Activated CD8-positive, alpha-beta memory T cell treated with anti-CD3 and anti-CD28 coated beads, Interleukin-2, amount 50 U/mL, for 48 hours (primary cell): ENCODE data around the gene ABR.
"Not testable (repeated sequence)": the region's sequence is repeated elsewhere in the genome, so short reads cannot be mapped to it uniquely, and the experiment has no call there.

Source experiments
- DNase-seq: peaks from one replicate; pipeline ENCODE4 v3.0.0-alpha.2; 2020

The ABR gene

DNA sequence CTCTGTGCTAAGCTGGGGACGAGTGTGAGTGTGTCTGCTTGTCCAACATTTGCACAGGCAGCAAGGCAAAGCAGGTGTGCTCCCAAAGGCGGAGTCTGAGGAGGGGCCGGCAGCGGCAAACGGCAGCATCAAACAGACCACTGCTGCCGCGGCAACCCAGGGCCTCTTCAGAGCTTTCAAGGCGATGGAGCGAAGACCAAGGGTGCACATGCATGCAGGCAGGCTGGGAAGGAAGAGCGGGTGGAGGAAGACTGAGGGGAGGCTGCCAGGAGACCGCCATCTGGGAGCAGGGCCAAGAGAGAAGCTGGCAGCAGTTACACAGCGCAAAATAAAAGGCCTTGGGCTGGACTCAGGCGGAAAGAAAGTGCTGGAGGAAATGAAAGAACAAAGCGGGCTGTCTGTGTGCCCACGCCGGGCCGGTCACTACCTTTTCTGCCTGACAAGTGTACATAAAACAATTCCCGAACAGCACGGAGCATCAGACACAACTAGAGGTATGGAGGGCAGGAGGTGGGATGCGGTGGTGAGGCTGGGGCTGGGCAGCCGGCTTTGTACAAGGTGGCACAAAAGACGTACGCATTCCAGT lies 174.3 kb downstream of the ABR start:
- DNase-seq = no peak

DNA sequence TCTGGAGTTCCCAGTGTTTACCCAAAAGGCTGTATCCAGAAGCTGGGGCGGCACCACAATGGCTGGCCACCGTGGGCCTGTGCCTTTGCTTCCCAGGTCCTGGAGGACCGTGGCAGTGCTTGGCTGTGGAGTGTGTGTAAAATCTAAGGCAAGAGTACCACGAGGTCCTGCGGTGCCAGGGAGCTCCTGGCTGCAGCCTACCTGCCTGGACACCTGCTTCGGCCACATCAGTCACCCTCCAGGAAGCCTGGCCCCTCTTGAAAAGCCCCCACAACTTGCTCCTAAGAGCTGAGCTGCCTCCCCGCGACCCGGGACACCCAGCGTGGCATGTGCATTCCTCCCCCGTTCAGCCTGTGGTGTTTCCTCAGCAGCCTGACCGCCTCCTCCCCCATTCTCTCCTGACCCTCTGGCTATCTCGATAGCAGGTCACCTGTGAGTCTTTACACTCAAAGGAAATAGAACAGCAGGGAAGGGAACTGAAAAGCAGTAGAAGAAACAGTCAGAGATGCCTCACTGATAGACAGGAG lies 174.9 kb downstream of the ABR start:
- DNase-seq = no peak

GRCh38 chr17:1003972-1004768 lies 175.6 kb downstream of the ABR start:
- no peak for DNase-seq

DNA sequence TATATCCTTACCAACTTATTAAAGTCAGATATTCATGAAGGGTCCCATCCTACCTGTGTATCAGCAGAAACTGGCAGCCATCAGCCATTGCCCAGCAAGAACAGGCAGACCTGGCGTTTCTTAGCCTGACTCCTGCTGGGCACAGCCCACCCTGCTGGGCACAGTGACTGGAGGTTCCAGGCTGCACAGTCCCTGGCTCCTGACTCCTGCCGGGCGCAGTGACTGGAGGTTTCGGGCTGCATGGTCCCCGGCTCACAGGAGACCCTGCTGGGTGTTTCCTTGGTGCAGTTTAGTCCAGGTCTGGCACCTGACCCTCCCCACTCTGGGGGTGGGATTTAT lies 176.2 kb downstream of the ABR start:
- no peak for DNase-seq

GRCh38 chr17:1002771-1003555 lies 176.8 kb downstream of the ABR start:
- no peak for DNase-seq

DNA sequence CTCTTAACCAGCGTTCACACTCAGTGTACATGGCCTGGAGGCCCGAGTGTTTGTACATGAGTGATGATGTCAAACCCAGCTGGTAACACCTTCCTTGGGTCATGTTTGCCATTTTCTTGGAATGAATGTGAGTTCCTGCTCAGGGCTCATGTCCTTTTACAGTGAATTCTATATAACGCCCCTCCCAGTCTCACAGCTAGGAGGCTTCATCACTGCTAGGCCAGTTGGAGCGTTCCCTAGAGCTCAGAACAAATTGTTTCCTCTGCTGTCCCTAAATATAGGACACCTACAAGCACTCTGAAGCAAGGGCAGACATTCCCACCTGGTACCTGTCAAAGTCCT lies 177.4 kb downstream of the ABR start:
- no peak for DNase-seq

GRCh38 chr17:1001640-1002411 lies 178.0 kb downstream of the ABR start:
- no peak for DNase-seq

- no peak for DNase-seq
These were observed 179.0 kb downstream of the ABR start for GRCh38 chr17:1000597-1001461.

GRCh38 chr17:998111-998510 lies 181.7 kb downstream of the ABR start:
- no peak for DNase-seq

DNA sequence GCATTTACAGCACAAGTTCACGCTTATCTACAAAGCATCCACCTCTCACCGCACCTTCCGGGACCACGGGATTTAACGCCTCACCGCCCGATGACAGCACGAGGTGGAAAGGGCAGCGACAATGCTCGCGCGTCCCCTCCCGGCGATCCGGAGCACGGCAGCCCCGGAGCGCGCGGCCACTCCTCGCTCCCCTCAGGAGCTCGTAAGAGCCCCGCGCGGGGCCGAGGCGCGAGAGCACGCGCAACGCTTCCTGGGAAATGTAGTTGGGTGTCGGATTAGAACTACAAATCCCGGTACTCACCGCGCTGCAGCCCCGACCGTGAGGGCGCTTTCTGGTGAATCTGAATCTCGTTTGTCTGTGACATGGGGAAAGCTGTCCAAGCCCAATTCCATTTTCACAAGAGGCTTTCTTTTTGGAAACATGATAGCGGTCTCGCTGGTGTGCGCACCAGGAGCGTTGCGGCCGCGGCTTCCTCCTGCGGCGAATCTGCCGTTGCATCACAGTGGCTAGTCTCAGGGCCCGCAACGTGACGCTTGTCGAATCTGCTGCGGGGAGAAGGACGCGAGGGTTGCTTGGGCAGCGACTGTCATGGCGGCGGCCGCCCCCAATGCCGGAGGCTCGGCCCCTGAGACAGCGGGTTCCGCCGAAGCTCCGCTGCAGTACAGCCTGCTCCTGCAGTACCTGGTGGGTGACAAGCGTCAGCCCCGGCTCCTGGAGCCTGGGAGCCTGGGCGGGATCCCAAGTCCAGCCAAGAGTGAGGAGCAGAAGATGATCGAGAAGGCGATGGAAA lies 183.0 kb downstream of the ABR start, which contains the start of gene TIMM22:
Gene TIMM22, plus strand, starts transcription at position 576 of the 791 bp plus-strand sequence. Its CDS starts 14 bp downstream, at position 590.
- DNase-seq = peak; percentile 94

DNA sequence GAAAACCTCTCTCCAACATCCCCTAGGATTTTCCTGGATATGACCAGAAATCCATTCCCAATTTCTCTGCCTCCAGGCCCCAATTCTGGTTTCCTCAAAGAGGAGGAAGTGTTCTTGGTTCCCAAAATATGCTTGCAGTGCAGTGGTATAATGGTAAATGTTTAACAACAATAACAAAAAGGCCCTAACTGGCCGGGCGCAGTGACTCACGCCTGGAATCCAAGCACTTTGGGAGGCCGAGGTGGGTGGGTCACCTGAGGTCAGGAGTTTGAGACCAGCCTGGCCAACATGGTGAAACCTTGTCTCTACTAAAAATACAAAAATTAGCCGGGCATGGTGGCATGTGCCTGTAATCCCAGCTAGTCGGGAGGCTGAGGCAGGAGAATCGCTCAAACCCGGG lies 184.5 kb downstream of the ABR start:
- DNase-seq = not testable (repeated sequence)

- DNase-seq = no peak
These were observed 186.8 kb downstream of the ABR start for GRCh38 chr17:992933-993332.

- DNase-seq = no peak
These were observed 191.2 kb downstream of the ABR start for GRCh38 chr17:988561-988960.

DNA sequence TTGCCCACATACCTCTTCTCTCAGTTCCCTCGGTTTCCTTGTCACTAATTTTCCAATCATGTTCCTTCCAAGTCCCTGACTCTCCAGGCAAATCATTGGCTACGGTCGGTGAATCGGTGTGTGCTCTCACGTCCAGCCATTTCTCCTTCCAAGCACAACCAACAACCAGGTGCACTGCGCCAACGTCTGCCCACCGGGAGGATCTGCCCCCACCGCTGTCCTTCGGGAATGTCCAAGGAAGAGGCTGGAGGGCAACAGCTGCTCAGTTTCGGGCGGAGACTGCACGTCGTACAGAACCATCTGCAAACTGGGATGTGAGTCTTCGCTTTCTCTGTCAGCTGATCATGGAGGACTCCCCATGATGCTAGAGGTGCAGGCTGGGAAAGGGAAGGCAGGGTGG lies 191.8 kb downstream of the ABR start:
- DNase-seq = no peak

- DNase-seq = no peak
These were observed 193.4 kb downstream of the ABR start for GRCh38 chr17:986322-986929.

DNA sequence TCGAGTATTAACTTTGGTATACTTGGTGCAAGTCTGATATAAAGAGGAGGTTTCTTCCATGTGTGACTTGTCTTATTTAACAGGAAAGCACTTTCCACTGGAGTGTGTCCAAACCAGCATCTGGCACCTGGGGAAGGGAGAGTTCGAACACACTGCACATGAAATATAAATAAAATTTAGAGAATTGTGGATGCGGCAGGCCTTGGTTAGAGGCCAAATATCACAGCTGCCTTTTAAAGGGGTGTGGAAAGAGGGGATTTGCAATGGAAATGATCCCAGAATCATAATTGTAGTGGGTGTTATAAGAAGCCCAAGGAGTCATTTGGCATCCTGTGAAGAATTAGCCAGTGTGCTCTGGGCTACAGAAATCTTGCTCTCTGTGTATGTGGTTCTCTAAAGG lies 195.9 kb downstream of the ABR start:
- no peak for DNase-seq

GRCh38 chr17:981292-981658 lies 198.5 kb downstream of the ABR start:
- DNase-seq = no peak

DNA sequence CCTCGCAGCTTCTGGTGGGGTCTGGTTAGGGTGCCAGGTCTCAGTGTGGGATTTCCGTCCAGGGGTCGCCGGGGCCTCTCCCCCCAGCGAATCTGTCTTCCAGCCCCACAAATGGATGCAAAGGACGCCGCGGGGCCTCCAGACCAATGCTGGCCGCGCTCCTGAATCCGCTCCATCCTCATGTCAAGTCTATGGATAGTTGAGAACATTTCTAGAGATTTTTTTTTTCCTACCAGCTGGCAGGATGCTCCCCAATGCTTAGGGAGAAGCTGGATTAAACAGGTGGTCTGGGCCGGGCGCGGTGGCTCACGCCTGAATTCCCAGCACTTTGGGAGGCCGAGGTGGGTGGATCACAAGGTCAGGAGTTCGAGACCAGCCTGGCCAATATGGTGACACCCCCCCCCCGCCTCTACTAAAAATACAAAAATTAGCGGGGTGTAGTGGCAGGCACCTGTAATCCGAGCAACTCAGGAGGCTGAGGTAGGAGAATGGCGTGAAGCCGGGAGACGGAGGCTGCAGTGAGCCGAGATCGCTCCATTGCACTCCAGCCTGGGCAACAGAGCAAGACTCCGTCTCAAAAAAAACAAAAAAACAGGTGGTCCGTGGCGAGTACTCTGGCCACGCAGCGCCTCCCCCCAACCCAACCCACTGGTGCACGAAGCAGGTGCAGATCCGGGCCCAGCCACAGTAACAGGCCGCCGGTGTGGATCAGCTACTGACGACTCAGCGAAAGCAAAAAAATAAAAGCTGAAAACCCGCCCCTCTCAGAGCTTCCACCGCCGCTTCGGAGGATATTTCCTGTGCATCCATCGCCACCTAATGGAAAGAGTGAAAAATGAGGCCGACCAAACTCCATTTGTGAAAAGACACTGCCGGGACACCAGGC lies 199.1 kb downstream of the ABR start:
- DNase-seq = peak; percentile 83

GRCh38 chr17:979539-980405 lies 200.0 kb downstream of the ABR start, which contains the start of gene NXN:
Gene NXN (minus strand): TSS chr17:979776.
- DNase-seq = peak; percentile 99
